OCI-LY1 (cell line): ENCODE data around the gene TANGO6.

Source experiments
- H2AFZ ChIP-seq: fragments of 200-600 bp; sonication (generic), shearing (Covaris generic); 2 replicates; pipeline ENCODE4 v1.6.0; 2014; ENCODE audit warnings: antibody characterized with exemption, mild to moderate bottlenecking, low read length
- H3F3A ChIP-seq: fragments of 200-600 bp; sonication (generic), shearing (Covaris generic); 2 replicates; pipeline ENCODE4 v1.6.0; 2014; ENCODE audit warnings: mild to moderate bottlenecking, antibody characterized with exemption, low read length, moderate library complexity; ENCODE audit not compliant: insufficient read depth
- H3K27ac ChIP-seq: fragments of 200-600 bp; sonication (generic); 2 replicates; pipeline ENCODE4 v1.5.1; 2014; ENCODE audit warnings: low read length, mixed run types, mild to moderate bottlenecking, low read depth; ENCODE audit not compliant: poor library complexity, severe bottlenecking
- H3K27me3 ChIP-seq: fragments of 200-600 bp; sonication (generic); 2 replicates; pipeline ENCODE4 v1.6.0; 2014; ENCODE audit warnings: antibody characterized with exemption, mild to moderate bottlenecking, low read length, moderate library complexity; ENCODE audit not compliant: insufficient read depth
- H3K36me3 ChIP-seq: fragments of 200-600 bp; sonication (generic); 2 replicates; pipeline ENCODE4 v1.6.1; 2014; ENCODE audit warnings: mild to moderate bottlenecking, antibody characterized with exemption, low read length, moderate library complexity, mixed read lengths; ENCODE audit not compliant: insufficient read depth
- H3K4me1 ChIP-seq: fragments of 200-600 bp; sonication (generic); 2 replicates; pipeline ENCODE4 v1.5.1; 2014; ENCODE audit warnings: mild to moderate bottlenecking, low read length, moderate library complexity; ENCODE audit not compliant: insufficient read depth, severe bottlenecking
- H3K4me2 ChIP-seq: fragments of 200-600 bp; sonication (generic), shearing (Covaris generic); 2 replicates; pipeline ENCODE4 v1.6.1; 2014; ENCODE audit warnings: low read length
- H3K4me3 ChIP-seq: fragments of 200-600 bp; sonication (generic); 2 replicates; pipeline ENCODE4 v1.5.1; 2014; ENCODE audit warnings: low read length, low read depth, mild to moderate bottlenecking, mixed read lengths; ENCODE audit not compliant: poor library complexity, severe bottlenecking
- H3K79me2 ChIP-seq: fragments of 200-600 bp; shearing (Covaris generic); 2 replicates; pipeline ENCODE4 v1.6.1; 2016; ENCODE audit warnings: mixed run types, low read length, mixed read lengths; ENCODE audit not compliant: insufficient read depth
- H3K9ac ChIP-seq: fragments of 200-600 bp; sonication (generic), shearing (Covaris generic); 2 replicates; pipeline ENCODE4 v1.6.1; 2014; ENCODE audit warnings: mild to moderate bottlenecking, low read length, mixed read lengths
- H3K9me2 ChIP-seq: fragments of 200-600 bp; sonication (generic), shearing (Covaris generic); 2 replicates; pipeline ENCODE4 v1.6.1; 2014; ENCODE audit warnings: low read depth, mild to moderate bottlenecking, low read length, mixed read lengths
- H3K9me3 ChIP-seq: fragments of 200-600 bp; shearing (Covaris generic); 2 replicates; pipeline ENCODE4 v1.6.1; 2014; ENCODE audit warnings: low read length, mixed read lengths
- H4K20me1 ChIP-seq: fragments of 200-600 bp; sonication (generic), shearing (Covaris generic); 2 replicates; pipeline ENCODE4 v1.6.0; 2016; ENCODE audit warnings: mild to moderate bottlenecking, low read length; ENCODE audit not compliant: insufficient read depth
- CTCF ChIP-seq: fragments of 200-600 bp; sonication (generic), shearing (Covaris generic); IDR thresholded peaks from 2 replicates; pipeline ENCODE4 v1.5.1; 2017; ENCODE audit warnings: mild to moderate bottlenecking, antibody characterized with exemption, low read length, moderate library complexity, mixed read lengths
- EZH2 ChIP-seq: fragments of 200-600 bp; sonication (generic), shearing (Covaris generic); IDR thresholded peaks from 2 replicates; pipeline ENCODE4 v1.8.0; 2017; ENCODE audit warnings: borderline replicate concordance, mixed run types, mild to moderate bottlenecking, antibody characterized with exemption, low read length, moderate library complexity, mixed read lengths

Gene TANGO6

GRCh38 chr16:68843482-68844210 lies at the start of gene TANGO6:
TANGO6 (plus strand) TSS chr16:68843531; CDS start chr16:68843618, 87 bp downstream.
- H3K79me2 ChIP-seq = peaks cover 5% of the 10 kb centered on the region; the same call in 1 of the 2 replicates
- peak within 1 kb of the TSS; percentile 80 for H2AFZ ChIP-seq
- no peaks in the 10 kb centered on the region for H4K20me1 ChIP-seq
- H3K4me2 ChIP-seq = peak within 1 kb of the TSS; percentile 89
- peak within 1 kb of the TSS; percentile 28 for H3K27ac ChIP-seq
- peaks cover 15% of the 10 kb centered on the region for H3K4me1 ChIP-seq
- no peaks in the 10 kb centered on the region for H3K27me3 ChIP-seq
- H3K9me3 ChIP-seq = no peaks in the 10 kb centered on the region
- H3F3A ChIP-seq = no peaks in the 10 kb centered on the region
- H3K4me3 ChIP-seq = peak within 1 kb of the TSS; percentile 72
- no peaks in the 10 kb centered on the region for H3K36me3 ChIP-seq
- no peaks in the 10 kb centered on the region for H3K9me2 ChIP-seq
- H3K9ac ChIP-seq = peak within 1 kb of the TSS; percentile 83
- TF ChIP-seq CTCF = peak; percentile 65
- no peak for TF ChIP-seq EZH2

DNA sequence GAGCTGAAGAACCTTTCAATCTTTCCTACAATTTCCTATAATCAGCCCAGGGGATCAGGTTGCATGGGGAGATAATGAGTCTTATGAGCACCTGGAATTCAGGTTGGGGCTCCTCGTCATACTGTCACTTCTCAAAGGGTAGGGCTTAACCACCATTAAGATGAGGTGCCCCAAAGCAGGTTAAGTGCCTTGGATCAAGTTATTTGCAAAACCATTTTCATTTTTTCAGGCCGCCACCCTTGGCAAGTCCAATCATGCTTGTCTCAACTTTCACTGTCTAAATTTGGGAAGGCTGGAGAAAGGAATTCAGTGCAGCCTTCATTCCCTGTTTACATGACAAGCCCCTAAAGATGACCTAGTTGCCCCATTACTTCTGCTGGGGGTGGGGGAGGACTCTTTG lies 44.9 kb upstream of the TANGO6 start:
- Histone ChIP-seq H4K20me1 (no peaks in the 10 kb centered on the region), H2AFZ (no peak overlapping the region), H3K9me3 (no peaks in the 10 kb centered on the region), H3K9ac (no peak overlapping the region), H3K4me1 (no peaks in the 10 kb centered on the region), H3K36me3 (no peaks in the 10 kb centered on the region), H3K27me3 (no peaks in the 10 kb centered on the region), H3K4me3 (no peak overlapping the region), H3K27ac (no peak overlapping the region), H3K9me2 (no peaks in the 10 kb centered on the region), H3F3A (no peaks in the 10 kb centered on the region), H3K4me2 (no peak overlapping the region), H3K79me2 (no peaks in the 10 kb centered on the region)
- TF ChIP-seq CTCF (no peak), EZH2 (no peak)

DNA sequence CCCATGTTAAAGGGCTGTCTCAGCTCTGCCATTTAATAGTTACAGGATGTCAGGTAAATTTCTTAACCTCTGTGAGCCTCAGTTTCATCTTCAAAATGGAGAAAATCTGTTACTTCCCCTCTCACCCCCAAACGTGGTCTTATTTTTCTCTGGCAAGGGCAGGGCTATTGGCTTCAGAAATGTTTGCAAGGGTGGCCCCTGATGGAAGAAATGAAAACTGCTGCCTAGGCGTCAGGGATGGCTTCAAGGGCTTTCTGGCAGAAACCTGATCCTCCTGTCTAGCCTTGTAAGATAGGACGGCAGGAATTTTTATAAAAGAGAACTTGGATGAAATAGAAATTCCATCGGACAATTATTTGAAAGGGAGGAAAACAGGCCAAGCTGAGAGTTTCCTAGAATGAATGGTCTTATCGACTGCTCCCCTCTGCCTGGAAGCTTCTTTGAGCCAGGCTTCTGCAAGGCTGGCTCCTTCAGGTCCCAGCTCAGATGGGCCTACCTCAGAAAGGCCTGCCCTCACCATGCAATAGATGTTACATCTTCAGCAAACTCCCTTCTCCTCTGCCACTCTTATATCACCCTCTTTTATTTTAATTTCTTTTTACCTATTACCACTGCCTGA lies 43.0 kb upstream of the TANGO6 start:
- Histone ChIP-seq H2AFZ (no peak overlapping the region), H3K27me3 (no peaks in the 10 kb centered on the region), H3K9me3 (no peaks in the 10 kb centered on the region), H4K20me1 (no peaks in the 10 kb centered on the region), H3F3A (no peaks in the 10 kb centered on the region), H3K9me2 (no peaks in the 10 kb centered on the region), H3K4me3 (no peak overlapping the region), H3K9ac (no peak overlapping the region), H3K36me3 (no peaks in the 10 kb centered on the region), H3K4me2 (no peak overlapping the region), H3K4me1 (no peaks in the 10 kb centered on the region), H3K79me2 (no peaks in the 10 kb centered on the region), H3K27ac (no peak overlapping the region)
- TF ChIP-seq CTCF = peak; percentile 65
- TF ChIP-seq EZH2 = no peak
